ENCODE measurements around the gene TGFBR3. TPM values are rescaled to one million over a fixed set of nuclear protein-coding genes. Genes with fewer than 3 reads are reported as not detected.

TGFBR3 gene
- polyA plus RNA-seq, 1 donor (not counting 4 experiments of a cell fraction or from before 2014, with no cell fraction given) = 1.2 TPM

DNA sequence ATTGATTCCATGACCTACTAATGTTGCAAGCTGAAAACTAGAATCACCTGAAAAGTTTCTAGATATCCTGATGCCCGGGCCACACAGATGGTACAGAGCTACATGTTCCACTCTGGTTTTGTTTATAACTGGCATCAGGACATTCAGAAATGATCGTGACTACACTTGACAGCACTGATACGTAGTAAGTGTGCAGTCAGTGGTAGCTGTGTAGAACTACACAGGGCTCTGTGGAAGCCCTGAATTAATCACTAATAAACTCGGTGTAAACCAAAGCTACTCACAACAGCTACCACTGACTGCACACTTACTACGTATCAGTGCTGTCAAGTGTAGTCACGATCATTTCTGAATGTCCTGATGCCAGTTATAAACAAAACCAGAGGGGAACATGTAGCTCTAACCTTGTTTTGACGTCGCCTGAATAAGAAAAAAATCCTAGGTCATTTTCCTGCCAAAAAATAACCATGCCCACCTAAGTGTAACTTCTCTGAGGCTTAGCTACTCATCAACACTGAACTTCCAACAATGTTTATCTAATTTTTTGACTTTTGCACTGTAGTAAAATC, 149.7 kb downstream of the TGFBR3 start:
- Histone ChIP-seq H3K36me3 (ENCODE audit: control insufficient read depth in 2 of 2, extremely low read depth in 1 of 2, insufficient read depth in 2 of 2, low read length in 2 of 2) (peaks cover 0 to 1% of the 10 kb centered on the region in 2 experiments), H3K9me1 (ENCODE audit: control insufficient read depth, extremely low read depth, insufficient read depth, low read length) (no peaks in the 10 kb centered on the region), H3K4me1 (ENCODE audit: control insufficient read depth, extremely low read depth, insufficient read depth, low read length) (peaks cover 30% of the 10 kb centered on the region), H3K79me2 (ENCODE audit: control insufficient read depth, insufficient read depth, low read length) (no peaks in the 10 kb centered on the region), H3K9ac (ENCODE audit: control insufficient read depth, extremely low read depth, insufficient read depth, low read length) (peak overlapping the region; percentile 37), H3K9me3 (ENCODE audit: control insufficient read depth, low read depth, low read length) (no peaks in the 10 kb centered on the region), H3K27me3 (ENCODE audit: control insufficient read depth, extremely low read depth, insufficient read depth, low read length) (no peaks in the 10 kb centered on the region), H3K4me3 (ENCODE audit: control insufficient read depth in 2 of 3, extremely low read depth in 1 of 3, insufficient read depth in 2 of 3, low read depth in 1 of 3, low read length in 3 of 3) (no peak overlapping the region), H3K4me2 (ENCODE audit: control insufficient read depth, extremely low read depth, insufficient read depth, low read depth, low read length) (peak overlapping the region; percentile 90), H2AFZ (ENCODE audit: control insufficient read depth, low read length) (no peak overlapping the region), H4K20me1 (ENCODE audit: control insufficient read depth, extremely low read depth, insufficient read depth, low read length) (no peaks in the 10 kb centered on the region), H3K27ac (ENCODE audit: control insufficient read depth, insufficient read depth, low read length) (peak overlapping the region; percentile 54)
- dilution Hi-C loops (cut with MboI; ENCODE audit: extremely low pct_ligation_motif_present, low sequenced_read_pairs) = no loop called here
- DNase-seq (ENCODE audit: low read depth, low spot score) (no peak), FAIRE-seq (peak; percentile 77)
- TF ChIP-seq, protein P1, sequence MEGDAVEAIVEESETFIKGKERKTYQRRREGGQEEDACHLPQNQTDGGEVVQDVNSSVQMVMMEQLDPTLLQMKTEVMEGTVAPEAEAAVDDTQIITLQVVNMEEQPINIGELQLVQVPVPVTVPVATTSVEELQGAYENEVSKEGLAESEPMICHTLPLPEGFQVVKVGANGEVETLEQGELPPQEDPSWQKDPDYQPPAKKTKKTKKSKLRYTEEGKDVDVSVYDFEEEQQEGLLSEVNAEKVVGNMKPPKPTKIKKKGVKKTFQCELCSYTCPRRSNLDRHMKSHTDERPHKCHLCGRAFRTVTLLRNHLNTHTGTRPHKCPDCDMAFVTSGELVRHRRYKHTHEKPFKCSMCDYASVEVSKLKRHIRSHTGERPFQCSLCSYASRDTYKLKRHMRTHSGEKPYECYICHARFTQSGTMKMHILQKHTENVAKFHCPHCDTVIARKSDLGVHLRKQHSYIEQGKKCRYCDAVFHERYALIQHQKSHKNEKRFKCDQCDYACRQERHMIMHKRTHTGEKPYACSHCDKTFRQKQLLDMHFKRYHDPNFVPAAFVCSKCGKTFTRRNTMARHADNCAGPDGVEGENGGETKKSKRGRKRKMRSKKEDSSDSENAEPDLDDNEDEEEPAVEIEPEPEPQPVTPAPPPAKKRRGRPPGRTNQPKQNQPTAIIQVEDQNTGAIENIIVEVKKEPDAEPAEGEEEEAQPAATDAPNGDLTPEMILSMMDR (optimal IDR thresholded peaks at IDR 0.05 in 1 of 3, IDR thresholded peaks at IDR 0.05 in 1 of 3, conservative IDR thresholded peaks at IDR 0.05 in 1 of 3; ENCODE audit: extremely low read depth in 1 of 3, insufficient read depth in 2 of 3, low read length in 3 of 3) = no peak
- TF ChIP-seq EZH2 (IDR thresholded peaks at IDR 0.05; ENCODE audit: low read length) = no peak

- H3K4me3 ChIP-seq (ENCODE audit: control insufficient read depth in 2 of 3, extremely low read depth in 1 of 3, insufficient read depth in 2 of 3, low read depth in 1 of 3, low read length in 3 of 3) = no peak overlapping the region
Observed at GRCh38 chr1:91735266-91735845, 150.6 kb downstream of the TGFBR3 start.

More at GRCh38 chr1:91735266-91735845, 150.6 kb downstream of the TGFBR3 start:
- Histone ChIP-seq H3K9me1 (ENCODE audit: control insufficient read depth, extremely low read depth, insufficient read depth, low read length) (peaks cover 3% of the 10 kb centered on the region), H3K27ac (ENCODE audit: control insufficient read depth, insufficient read depth, low read length) (no peak overlapping the region), H3K9me3 (ENCODE audit: control insufficient read depth, low read depth, low read length) (no peaks in the 10 kb centered on the region), H3K36me3 (ENCODE audit: control insufficient read depth in 2 of 2, extremely low read depth in 1 of 2, insufficient read depth in 2 of 2, low read length in 2 of 2) (peaks cover 0 to 1% of the 10 kb centered on the region in 2 experiments), H4K20me1 (ENCODE audit: control insufficient read depth, extremely low read depth, insufficient read depth, low read length) (no peaks in the 10 kb centered on the region), H3K4me1 (ENCODE audit: control insufficient read depth, extremely low read depth, insufficient read depth, low read length) (peaks cover 38% of the 10 kb centered on the region), H3K79me2 (ENCODE audit: control insufficient read depth, insufficient read depth, low read length) (no peaks in the 10 kb centered on the region), H3K4me2 (ENCODE audit: control insufficient read depth, extremely low read depth, insufficient read depth, low read depth, low read length) (no peak overlapping the region), H2AFZ (ENCODE audit: control insufficient read depth, low read length) (no peak overlapping the region), H3K27me3 (ENCODE audit: control insufficient read depth, extremely low read depth, insufficient read depth, low read length) (no peaks in the 10 kb centered on the region), H3K9ac (ENCODE audit: control insufficient read depth, extremely low read depth, insufficient read depth, low read length) (no peak overlapping the region)
- DNase-seq (ENCODE audit: low read depth, low spot score) (no peak), FAIRE-seq (no peak)
- dilution Hi-C loops (cut with MboI; ENCODE audit: extremely low pct_ligation_motif_present, low sequenced_read_pairs) = no loop called here
- TF ChIP-seq EZH2 (IDR thresholded peaks at IDR 0.05; ENCODE audit: low read length) = no peak
- TF ChIP-seq, protein P1 (optimal IDR thresholded peaks at IDR 0.05 in 1 of 3, IDR thresholded peaks at IDR 0.05 in 1 of 3, conservative IDR thresholded peaks at IDR 0.05 in 1 of 3; ENCODE audit: extremely low read depth in 1 of 3, insufficient read depth in 2 of 3, low read length in 3 of 3) = no peak

Measured in keratinocyte (primary cell).